HG03571 (cell line): Measurements from ENCODE around the gene TRERF1.

ENCODE experiments used
- ATAC-seq: cut with Tn5 transposase; IDR thresholded peaks from one replicate; pipeline ENCODE4 v1.9.1; 2021; ENCODE audit not compliant: unreplicated experiment

Gene TRERF1

DNA sequence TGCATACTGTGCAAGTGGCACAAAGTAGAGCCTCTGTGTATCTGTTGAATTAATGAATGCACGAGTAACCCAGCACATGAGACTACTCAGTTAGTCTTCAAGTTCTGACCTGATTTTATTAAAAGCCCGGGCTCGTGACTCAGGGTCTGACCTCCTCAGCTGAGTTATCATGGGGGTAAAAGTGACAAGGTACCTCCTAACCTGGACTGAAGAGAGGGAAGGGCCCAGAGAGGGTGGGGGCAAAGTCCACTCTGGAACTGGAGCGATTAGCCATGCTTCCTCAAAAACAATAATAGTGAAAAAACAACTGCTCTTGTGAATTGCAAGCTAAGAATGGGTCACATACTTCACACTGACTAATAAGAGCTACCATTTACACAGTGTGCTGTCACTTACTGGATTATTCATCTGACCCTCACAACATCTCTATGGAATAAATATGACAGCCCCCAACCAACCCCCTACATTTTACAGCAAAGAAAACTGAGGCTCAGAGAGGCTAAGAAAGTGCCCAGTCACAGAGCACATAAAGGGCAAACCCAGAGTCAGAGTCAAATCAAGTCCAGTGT, 26.7 kb downstream of the TRERF1 start:
- ATAC-seq = no peak

DNA sequence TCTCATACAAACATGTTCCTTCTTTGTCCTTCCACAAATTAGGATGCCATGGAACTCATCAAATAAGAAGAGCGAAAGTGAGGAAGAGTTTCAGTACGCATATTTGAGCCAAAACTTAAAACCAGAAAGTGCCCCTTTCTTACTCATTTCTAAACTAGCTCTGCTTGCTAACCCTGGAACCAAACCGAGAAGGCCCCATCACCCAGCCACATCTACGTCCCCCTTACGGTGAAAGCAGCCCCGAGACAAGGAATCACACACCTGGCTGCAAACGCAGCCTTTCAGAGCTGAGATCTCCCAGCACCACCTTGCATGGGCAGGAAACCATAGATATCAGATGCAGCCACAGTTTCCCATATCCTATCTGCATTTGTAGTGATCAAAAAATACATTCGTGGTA, 28.5 kb downstream of the TRERF1 start:
- no peak for ATAC-seq

DNA sequence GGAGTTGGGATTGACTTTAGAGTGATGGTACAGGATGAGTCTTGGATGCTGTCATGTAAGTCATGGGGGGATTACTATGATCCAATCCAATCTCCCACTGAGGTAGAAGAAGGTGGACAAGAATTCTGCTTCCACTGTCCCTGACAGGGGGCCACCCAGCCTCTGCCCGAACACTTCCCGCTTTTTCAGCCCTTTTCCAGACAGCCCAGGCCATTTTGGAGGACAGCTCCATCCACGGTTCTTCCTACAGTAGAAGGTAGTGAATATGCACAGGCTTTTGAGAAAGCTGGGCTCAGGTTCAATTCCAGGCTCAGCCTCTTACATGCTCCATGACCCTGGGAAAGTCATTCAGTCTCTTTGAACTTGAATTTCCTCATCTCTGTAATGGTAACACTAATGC, 31.0 kb downstream of the TRERF1 start:
- ATAC-seq = no peak

DNA sequence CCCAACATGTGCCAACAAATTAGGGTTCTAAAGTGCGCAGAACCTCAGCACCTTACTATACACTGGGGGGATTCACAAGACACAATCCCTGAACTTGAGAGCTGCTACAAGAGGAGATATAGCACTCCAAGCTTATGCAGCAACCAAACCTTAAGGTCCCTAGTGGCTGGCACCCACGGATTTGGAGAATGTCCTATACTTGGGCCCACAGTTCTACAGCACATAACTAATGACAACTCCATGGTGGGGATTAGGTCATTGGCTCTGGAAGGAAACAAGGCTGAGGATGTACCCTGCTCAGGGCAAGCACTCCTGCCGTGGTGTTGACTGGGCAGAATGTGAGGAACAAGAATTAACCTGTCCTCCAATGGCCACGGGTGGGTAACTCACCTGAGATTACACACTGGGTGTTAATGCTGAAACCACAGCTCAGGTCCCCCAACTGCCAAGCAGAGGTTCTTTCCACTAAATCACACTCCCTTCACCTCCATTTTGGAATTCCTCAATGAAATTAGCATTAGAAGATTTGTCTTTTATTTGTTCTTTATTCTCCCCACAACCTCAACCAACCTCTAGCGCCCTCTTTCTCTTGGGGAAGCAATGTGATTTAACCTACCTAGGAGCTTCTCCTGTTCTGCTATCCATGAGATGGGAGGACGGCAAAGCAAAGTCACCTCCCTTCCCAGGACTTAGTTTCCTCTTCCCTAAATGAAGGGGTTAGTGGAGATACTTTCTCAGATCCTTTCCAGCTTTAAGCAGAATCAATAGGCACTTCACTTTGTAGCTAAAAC, 32.0 kb downstream of the TRERF1 start:
- no peak for ATAC-seq

DNA sequence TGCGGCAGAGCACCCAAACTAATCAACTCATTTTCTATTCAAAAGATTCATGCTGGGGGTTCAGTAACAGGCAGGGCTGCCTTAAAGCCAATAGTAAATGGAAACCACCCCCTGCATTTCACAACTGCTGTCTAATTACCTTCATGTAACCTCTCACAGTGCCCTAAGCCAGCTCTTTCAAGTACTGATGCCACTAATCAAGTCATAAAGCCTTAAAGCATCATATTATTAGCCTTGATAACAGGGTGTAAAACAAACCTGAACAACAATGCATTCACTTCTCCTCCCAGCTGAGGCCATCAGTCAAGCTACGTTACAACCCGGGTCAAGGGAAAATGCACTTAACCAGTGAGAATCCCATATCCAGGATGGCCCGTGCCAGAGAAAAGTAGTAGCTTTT, 33.0 kb downstream of the TRERF1 start:
- ATAC-seq = no peak

DNA sequence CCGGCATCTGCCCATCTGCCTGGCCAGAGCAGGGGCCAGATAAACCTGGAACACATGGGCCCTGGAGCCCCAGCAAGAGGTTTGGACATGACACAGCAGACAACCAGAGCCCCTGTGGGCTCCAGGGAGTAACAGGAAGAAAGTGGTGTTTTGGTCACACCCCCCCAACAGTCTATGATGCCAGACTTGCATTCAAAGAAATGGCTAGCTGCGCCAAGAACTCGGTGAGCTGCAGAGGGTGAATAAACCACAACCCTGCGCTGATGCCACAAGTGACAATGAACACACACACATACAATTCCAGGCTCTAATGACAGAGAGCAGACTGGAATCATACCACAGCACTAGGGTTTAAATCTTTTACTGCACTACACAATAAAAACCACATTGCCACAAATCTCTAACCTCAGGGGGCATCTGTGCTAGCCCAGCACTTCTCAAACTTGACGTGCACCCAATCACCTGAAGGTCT, 34.0 kb downstream of the TRERF1 start:
- no peak for ATAC-seq

DNA sequence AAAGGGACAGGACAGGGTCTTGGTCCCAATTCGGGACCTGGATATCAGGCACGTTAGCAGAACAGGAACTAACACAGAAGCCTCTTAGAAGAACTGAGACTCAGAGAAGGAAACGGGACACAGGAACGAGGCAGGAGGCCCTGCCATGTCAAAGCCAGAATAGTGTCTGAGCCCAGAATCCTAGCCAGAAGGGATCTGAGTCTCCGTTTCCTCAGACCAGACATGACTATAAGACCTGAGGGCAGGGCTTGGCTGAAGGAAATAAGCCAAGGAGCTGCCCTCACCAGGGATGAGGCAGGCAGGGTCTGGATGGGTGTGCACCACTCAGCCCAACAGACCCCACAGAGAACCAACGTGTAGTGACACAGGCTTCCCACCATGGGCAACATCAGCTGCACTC, 40.3 kb downstream of the TRERF1 start:
- ATAC-seq = no peak

DNA sequence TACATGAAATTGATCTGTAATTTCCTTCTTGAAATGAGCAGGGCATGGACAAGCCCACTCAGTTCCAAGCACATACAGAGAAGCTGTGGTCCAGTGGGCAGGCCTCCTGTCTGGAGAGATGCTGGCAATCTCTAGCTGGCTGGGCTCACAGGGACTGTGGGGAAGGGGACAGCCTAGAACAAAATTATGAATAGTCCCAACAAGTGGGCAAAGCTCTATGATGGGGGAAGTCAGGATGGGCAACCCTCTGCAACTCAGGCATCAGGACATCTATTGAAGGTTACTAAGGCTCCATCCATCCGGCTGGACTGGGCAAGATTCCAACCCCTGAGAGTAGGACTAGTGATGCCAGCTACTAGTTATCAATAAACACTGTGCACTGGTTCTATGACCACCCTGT, 40.9 kb downstream of the TRERF1 start:
- ATAC-seq = no peak

DNA sequence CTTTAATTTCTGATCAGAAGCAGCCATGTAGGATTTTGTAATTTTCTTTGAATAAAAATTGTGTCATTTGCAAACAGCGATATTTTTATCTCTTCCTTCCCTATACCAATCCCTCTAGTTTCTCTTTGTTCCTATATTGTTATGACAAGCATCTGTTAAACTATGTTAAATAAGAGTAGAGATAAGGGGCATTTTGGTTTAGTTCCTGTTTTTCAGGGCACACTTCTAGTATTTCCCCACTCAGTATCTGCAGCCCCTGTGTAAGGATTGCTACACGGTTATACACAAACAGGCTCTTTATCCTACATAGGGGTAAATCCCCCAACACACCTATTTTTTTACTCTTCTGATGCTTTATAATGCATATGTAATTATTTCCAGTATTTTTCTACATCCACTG, 42.1 kb downstream of the TRERF1 start:
- no peak for ATAC-seq

DNA sequence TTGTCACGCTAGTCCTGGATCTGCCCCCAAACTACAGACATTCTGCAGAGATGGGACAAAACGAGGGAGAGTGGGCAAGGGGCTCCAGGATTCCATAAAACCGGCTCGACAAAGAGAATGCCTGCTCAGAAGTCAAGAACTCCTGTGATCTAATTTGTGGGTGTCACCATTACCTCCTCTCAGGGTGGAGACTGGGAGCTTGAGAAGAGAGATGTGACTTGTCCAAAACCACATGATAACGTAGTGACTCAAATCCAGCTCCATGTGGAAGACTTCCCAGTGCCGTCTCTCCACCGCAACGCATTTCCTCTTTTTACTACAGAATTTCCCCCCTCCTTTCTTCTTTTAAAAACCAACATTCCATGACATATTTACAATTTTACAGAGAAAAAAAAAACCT, 44.3 kb downstream of the TRERF1 start:
- no peak for ATAC-seq

DNA sequence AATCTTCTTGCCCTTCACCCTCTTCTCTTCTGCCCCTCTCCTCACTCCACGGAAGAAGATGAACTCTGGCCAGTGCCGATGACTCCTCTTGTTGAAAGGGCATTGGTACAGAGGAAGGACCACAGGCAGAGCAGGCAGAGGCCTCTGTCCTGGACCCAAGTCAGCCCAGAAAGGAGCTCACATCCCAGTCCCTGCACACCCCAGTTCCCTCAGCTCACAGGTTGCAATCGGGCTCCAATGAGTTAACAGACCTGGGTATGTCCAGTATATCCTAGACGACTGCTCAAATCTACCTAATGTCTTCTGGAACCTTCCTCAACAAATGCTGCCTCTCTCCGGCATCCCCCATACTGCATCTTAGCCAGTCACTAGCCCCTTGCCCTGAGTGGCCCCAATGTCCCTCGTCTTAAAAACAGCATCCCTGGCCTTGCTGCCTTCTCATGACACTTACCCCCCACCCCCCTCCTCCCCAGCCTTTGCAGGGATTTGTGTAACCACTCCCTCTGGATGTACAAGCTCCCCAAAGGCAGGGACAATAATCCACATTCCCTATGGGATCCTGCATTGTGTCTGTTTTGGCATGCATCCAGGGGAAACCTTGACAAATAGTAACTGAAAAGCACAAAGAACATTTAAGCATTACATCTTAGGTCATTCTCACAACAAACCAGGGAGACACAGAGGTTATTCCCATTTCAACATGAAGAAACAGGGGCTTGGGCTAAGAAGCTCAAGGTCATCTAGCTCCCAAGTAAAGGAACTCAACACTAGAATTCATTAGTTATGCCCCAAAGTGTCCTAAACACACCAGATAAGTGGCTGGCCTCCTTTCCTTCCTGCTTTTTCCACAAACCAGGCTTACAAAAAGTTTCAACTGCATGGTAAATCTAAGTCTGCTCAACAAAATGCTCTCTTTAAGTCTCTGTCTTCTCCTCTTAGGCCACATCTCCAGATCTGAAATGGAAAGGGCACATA, 45.1 kb downstream of the TRERF1 start:
- ATAC-seq = no peak

DNA sequence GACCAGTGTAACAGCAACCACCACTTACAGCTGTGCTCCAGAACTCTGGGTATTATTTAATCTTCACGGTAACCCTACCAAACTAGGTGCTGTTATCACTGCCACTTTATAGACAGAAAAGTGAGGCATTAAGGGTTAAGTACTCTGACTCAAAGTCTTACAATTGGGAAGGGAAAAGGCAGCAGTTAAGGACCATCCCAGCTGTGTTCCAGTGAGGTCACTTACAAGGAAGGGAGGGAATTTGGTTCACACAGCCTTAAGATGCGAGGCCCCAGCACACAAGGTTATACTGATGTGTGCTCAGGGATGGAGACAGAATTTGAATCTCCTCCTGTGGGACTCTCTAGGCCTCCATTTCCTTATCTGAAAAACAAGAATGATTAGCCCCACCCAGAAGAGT, 46.7 kb downstream of the TRERF1 start:
- ATAC-seq = no peak

DNA sequence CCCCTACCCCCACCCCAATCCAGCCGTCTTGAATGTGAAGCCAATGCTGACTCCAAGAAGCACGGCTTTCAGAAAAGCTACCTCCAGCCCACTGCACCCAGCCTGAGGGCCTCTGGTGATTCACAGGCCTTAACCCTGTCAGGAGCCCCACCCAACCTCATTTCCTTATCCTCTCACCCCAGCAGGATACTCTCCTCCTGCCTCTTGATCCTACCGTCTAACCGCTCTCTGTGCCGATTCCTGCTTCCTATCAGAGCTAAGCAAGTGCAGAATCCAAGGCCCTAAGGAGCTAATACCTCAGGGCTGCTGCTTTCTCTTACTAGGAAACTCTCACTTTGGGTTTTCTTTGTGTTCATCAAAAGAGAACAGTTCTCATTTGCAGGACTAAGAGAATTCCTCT, 47.2 kb downstream of the TRERF1 start:
- ATAC-seq = no peak

DNA sequence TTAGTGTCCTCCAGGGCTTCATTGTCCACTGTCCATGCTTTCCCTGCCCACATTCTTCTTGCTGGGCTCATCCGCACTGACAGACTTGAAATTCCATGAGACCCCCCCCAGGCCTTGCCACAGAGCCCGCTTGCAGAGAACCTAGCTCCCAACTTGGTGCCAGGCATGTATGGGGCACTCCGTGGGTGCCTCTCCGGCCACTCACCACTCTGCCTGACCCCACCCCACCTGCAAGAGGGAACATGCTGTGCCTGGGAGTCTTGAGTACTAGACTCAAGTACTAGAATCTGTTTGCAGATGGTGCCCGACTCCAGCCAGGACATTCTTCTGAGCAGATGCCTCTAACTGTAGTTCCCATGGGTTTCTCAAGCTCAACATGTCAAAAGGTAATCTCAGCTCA, 47.9 kb downstream of the TRERF1 start:
- ATAC-seq = no peak

DNA sequence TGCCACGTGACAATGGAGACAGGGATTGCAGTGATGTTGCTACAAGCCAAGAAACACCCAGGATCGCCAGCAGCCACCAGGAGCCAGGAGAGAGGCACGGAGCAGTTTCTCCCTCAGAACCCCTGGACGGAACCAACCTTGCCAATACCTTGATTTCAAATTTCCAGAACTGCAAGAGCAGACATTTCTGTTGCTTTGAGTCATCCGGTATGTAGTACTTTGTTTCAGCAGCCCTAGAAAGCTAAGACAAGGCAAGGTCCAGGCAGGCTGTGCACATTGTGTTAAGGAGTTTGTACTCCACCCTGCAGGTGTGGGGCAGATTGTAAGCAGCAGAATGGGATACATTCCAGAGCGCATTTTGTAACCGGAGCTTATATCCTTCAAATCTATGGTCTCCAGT, 48.3 kb downstream of the TRERF1 start:
- ATAC-seq = no peak

DNA sequence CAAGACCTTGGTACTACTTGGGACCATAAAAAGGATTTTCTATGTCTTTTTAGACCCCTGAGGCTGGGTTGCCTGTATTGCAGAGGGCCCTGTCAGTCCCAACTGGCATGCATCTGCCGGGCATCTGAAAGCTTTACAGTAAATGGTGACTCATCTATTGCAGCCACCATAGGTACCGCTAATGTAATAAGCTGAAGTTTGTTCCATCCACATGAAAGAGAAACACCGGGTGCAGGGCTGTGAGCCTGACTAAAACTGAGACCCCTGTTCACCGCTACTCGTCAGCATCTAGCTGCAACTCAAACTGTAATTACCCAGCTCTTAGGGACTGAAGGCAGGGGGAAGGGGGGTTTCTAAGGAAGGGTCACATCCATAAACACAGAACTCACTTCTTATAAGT, 49.5 kb downstream of the TRERF1 start:
- peak; percentile 46 for ATAC-seq

DNA sequence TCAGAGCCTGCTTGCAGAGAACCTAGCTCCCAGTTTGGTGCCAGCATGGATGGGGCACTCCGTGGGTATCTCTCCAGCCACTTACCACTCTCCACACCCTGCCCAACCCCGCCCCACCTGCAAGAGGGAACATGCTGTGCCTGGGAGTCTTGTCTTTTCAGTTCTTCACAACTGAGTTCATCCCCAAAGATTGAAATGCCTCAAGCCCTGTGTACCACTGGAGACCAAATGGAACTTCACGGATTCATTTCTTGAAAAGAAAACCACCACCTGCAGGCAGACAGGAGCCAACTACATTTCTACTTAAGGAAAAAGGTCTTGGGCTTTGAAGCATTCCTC, 50.1 kb downstream of the TRERF1 start:
- no peak for ATAC-seq

DNA sequence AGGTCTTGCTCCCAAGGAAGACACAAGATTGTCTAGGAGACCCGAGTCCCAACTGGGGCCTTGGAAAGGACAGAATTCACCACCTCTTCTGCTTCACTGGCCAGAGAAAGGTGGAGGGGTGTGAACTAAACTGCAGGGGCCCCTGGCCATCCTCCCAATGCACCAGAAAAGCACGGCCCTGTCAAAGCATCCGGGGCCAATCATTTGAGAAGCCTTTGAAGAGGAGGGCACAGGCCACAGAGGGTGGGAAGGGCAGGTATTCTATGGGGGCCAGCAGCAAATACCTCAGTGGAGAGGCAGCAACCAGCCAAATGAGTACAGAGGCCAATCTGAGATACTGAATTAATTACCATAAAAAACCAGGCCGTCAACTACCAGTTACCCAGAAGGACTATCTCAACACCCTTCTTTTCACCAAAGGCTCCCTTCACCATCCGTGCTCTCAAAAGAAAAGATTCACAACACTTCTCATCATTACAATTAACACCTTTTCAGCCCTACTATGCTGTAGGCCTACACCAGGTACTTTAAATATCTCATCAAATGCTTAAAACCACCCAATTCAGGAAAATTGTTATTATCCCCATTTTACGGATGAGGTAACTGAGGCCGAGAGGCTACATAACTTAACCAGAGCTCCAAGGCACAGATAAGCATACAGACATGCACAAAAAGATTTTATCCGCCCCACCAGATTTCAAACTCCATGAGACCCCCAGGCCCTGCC, 50.7 kb downstream of the TRERF1 start:
- no peak for ATAC-seq

DNA sequence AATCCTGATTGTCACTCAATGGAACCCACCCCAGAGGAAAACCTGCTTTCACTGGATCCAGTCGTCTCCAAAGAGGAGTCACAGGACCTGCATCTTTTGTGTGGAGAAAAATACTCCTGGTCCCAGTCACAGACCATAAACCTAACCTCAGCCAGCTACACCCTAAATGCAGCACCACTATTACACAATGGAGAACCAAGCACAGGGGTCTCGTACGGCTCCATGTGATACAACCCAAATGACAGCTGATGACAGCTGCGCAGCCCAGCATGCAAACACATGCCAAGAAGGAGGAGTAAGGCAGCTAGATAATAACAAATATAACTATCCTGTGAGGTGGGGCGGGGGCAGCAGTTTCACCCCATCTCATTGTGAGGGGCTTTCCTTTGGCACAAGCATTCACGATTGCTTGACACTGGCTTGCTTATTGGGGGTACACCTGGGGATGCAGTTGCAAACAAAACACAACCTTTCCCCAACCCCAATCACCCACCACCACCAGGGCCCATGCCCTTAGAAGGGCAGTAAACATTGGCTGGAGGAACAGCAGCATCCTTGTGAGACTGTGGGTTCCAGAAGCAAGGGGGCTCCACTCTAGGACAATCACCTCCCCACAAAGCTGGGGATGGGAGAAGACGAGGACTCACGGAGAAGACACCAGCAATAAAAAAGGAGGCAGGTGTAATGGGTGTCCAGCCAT, 51.5 kb downstream of the TRERF1 start:
- no peak for ATAC-seq

DNA sequence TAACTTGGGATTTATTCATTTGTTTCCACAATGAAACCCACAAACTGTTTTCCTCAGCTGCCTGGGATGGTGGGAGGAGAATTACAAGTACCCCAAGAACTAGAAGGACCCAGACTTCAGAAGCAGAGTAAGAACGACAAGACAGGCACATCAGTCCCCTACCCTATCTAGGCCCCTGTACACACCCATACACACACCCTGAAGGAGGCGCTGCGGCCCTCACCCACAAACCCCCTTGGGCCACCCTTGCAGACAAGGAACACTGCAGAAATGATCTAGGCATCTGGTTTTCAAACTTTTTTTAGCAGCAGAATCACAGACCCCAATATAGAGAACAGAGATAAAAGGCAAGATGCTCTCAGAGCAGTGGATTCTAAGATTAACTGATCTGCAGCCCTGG, 55.0 kb downstream of the TRERF1 start:
- no peak for ATAC-seq
